Fibroblast of lung (primary cell): ENCODE measurements around the gene PARK7. TPM values are rescaled to one million over a fixed set of nuclear protein-coding genes. Genes with fewer than 3 reads are reported as not detected.

Source experiments
- DNase-seq, 2 donors: peaks; one replicate each; pipeline versions ENCODE4 v3.0.0 to v3.0.0-alpha.2; 2010; ENCODE audit warnings: low read depth in 2 of 2
- H2AFZ ChIP-seq: 2 replicates; pipeline ENCODE4 v1.5.1; 2012; ENCODE audit warnings: low read length, control low read depth, inconsistent platforms
- H3K27ac ChIP-seq: 2 replicates; pipeline ENCODE4 v1.5.1; 2011; ENCODE audit warnings: low read length, control low read depth; ENCODE audit not compliant: insufficient read depth
- H3K27me3 ChIP-seq: 2 replicates; pipeline ENCODE4 v1.5.1; 2011; ENCODE audit warnings: mild to moderate bottlenecking, low read length; ENCODE audit not compliant: control insufficient read depth, insufficient read depth
- H3K36me3 ChIP-seq: 2 replicates; pipeline ENCODE4 v1.5.1; 2011; ENCODE audit warnings: low read length; ENCODE audit not compliant: control insufficient read depth, insufficient read depth
- H3K4me1 ChIP-seq: 2 replicates; pipeline ENCODE4 v1.5.1; 2011; ENCODE audit warnings: low read length; ENCODE audit not compliant: control insufficient read depth, insufficient read depth; ENCODE audit errors: extremely low read depth
- H3K4me2 ChIP-seq: 2 replicates; pipeline ENCODE4 v1.5.1; 2011; ENCODE audit warnings: low read length, control low read depth; ENCODE audit not compliant: insufficient read depth; ENCODE audit errors: extremely low read depth
- H3K4me3 ChIP-seq, 4 experiments: fragments of 200-600 bp in 1 of 4; sonication (generic) in 1 of 4; replicated peaks in 1 of 4; 2 replicates each; pipeline ENCODE4 v1.5.1; 2011 to 2016; ENCODE audit warnings: low read length in 4 of 4, low read depth in 3 of 4, mild to moderate bottlenecking in 3 of 4, control low read depth in 2 of 4, inconsistent platforms in 1 of 4, mixed read lengths in 1 of 4; ENCODE audit not compliant: insufficient read depth in 1 of 4; ENCODE audit errors: control extremely low read depth in 1 of 4
- H3K79me2 ChIP-seq: 2 replicates; pipeline ENCODE4 v1.5.1; 2012; ENCODE audit warnings: mild to moderate bottlenecking, low read length, inconsistent platforms; ENCODE audit not compliant: control insufficient read depth, insufficient read depth
- H3K9ac ChIP-seq: 2 replicates; pipeline ENCODE4 v1.5.1; 2011; ENCODE audit warnings: mild to moderate bottlenecking, low read length, control low read depth; ENCODE audit not compliant: insufficient read depth
- H3K9me3 ChIP-seq: 2 replicates; pipeline ENCODE4 v1.5.1; 2012; ENCODE audit warnings: low read depth, low read length; ENCODE audit not compliant: control insufficient read depth, insufficient read depth
- H4K20me1 ChIP-seq: 2 replicates; pipeline ENCODE4 v1.5.1; 2011; ENCODE audit warnings: low read length; ENCODE audit not compliant: control insufficient read depth, insufficient read depth; ENCODE audit errors: extremely low read depth
- EZH2 ChIP-seq: IDR thresholded peaks from 2 replicates; pipeline ENCODE4 v1.5.1; 2012; ENCODE audit warnings: low read length, control low read depth, mild to moderate bottlenecking; ENCODE audit errors: missing control alignments
- polyA plus RNA-seq, 2 donors: library from polyadenylated mRNA; depleted of rRNA in 1 of 2; stranded (reverse) in 1 of 2; unstranded in 1 of 2; fragments of >200 nt; gene quantifications; 2 replicates each; pipeline ENCODE4 v1.2.1, GENCODE V29; 2011 to 2012; ENCODE audit warnings: missing spikeins in 1 of 2
- total RNA-seq: library from RNA; depleted of rRNA; stranded (reverse); fragments of >200 nt; gene quantifications from 2 replicates; pipeline ENCODE4 v1.2.1, GENCODE V29; 2014
- TF ChIP-seq, protein P1 (sequence below), 2 donors: IDR thresholded peaks in 1 of 2; conservative IDR thresholded peaks in 1 of 2; 1 replicate in 1 of 2; 2 replicates in 1 of 2; pipeline ENCODE4 v1.5.1; 2011 to 2012; ENCODE audit warnings: low read length in 2 of 2, control low read depth in 1 of 2, inconsistent platforms in 1 of 2, low read depth in 1 of 2, mild to moderate bottlenecking in 1 of 2

PARK7 gene
- total and polyA plus RNA-seq, 2 donors (not counting 1 experiment from before 2014, with no cell fraction given): 264 to 513 TPM

- H3K36me3 ChIP-seq: peaks cover 4% of the 10 kb centered on the region
- H3K27me3 ChIP-seq: no peaks in the 10 kb centered on the region
- no peak overlapping the region for H3K27ac ChIP-seq
- H3K4me1 ChIP-seq: peaks cover 2% of the 10 kb centered on the region
- no peaks in the 10 kb centered on the region for H3K9me3 ChIP-seq
- DNase-seq: no peak
- no peak overlapping the region for H3K4me3 ChIP-seq
- H3K4me2 ChIP-seq: no peak overlapping the region
- H4K20me1 ChIP-seq: no peaks in the 10 kb centered on the region
- TF ChIP-seq, protein P1, sequence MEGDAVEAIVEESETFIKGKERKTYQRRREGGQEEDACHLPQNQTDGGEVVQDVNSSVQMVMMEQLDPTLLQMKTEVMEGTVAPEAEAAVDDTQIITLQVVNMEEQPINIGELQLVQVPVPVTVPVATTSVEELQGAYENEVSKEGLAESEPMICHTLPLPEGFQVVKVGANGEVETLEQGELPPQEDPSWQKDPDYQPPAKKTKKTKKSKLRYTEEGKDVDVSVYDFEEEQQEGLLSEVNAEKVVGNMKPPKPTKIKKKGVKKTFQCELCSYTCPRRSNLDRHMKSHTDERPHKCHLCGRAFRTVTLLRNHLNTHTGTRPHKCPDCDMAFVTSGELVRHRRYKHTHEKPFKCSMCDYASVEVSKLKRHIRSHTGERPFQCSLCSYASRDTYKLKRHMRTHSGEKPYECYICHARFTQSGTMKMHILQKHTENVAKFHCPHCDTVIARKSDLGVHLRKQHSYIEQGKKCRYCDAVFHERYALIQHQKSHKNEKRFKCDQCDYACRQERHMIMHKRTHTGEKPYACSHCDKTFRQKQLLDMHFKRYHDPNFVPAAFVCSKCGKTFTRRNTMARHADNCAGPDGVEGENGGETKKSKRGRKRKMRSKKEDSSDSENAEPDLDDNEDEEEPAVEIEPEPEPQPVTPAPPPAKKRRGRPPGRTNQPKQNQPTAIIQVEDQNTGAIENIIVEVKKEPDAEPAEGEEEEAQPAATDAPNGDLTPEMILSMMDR (conservative IDR thresholded peaks at IDR 0.05 in 1 of 2, IDR thresholded peaks at IDR 0.05 in 1 of 2; ENCODE audit: low read depth in 1 of 2, low read length in 2 of 2): no peak
- no peak for TF ChIP-seq EZH2
- H2AFZ ChIP-seq: no peak overlapping the region
- no peaks in the 10 kb centered on the region for H3K79me2 ChIP-seq
- H3K9ac ChIP-seq: no peak overlapping the region
These were observed 33.3 kb downstream of the PARK7 start for GRCh38 chr1:7994827-7995226.

DNA sequence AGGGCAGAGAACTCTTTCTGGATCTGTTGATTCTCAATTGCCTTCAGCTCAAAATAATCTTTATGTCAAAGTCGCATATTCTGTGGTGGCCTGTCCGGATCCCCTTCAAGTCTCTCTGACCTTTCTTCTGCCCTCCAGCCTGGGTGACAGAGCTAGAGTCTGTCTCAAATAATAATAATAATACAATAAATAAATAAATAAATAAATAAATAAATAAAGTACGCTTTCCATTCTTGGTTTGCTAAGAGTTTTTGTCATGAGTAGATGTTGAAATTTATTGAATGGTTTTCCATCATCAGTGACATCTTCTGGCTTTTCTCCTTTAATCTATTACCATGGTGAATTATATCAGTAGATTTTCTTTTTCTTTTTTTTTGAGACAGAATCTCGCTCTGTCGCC lies 33.9 kb downstream of the PARK7 start:
- TF ChIP-seq EZH2: no peak
- TF ChIP-seq, protein P1 (conservative IDR thresholded peaks at IDR 0.05 in 1 of 2, IDR thresholded peaks at IDR 0.05 in 1 of 2; ENCODE audit: low read depth in 1 of 2, low read length in 2 of 2): no peak
- no peak overlapping the region for H3K27ac ChIP-seq

GRCh38 chr1:8002329-8002910 lies 40.9 kb downstream of the PARK7 start:
- no peak overlapping the region for H2AFZ ChIP-seq
- no peaks in the 10 kb centered on the region for H4K20me1 ChIP-seq
- H3K9me3 ChIP-seq: no peaks in the 10 kb centered on the region
- H3K79me2 ChIP-seq: no peaks in the 10 kb centered on the region
- no peak overlapping the region for H3K4me2 ChIP-seq
- H3K36me3 ChIP-seq: no peaks in the 10 kb centered on the region
- H3K27me3 ChIP-seq: no peaks in the 10 kb centered on the region
- H3K9ac ChIP-seq: no peak overlapping the region
- H3K4me3 ChIP-seq: no peak overlapping the region
- H3K4me1 ChIP-seq: peaks cover 27% of the 10 kb centered on the region
- peak in 1 of 2 donors; percentile 36 for DNase-seq
- H3K27ac ChIP-seq: no peak overlapping the region
- TF ChIP-seq EZH2: no peak
- TF ChIP-seq, protein P1 (conservative IDR thresholded peaks at IDR 0.05 in 1 of 2, IDR thresholded peaks at IDR 0.05 in 1 of 2; ENCODE audit: low read depth in 1 of 2, low read length in 2 of 2): no peak

More for the DNA sequence above, 33.9 kb downstream of the PARK7 start:
- H3K4me2 ChIP-seq: no peak overlapping the region
- H3K4me1 ChIP-seq: peaks cover 2% of the 10 kb centered on the region
- H3K4me3 ChIP-seq: no peak overlapping the region
- no peak for DNase-seq
- H3K36me3 ChIP-seq: peaks cover 2% of the 10 kb centered on the region
- no peaks in the 10 kb centered on the region for H3K79me2 ChIP-seq
- no peak overlapping the region for H2AFZ ChIP-seq
- H3K9ac ChIP-seq: no peak overlapping the region
- no peaks in the 10 kb centered on the region for H4K20me1 ChIP-seq
- H3K9me3 ChIP-seq: no peaks in the 10 kb centered on the region
- no peaks in the 10 kb centered on the region for H3K27me3 ChIP-seq
